Colonic mucosa (tissue), 4 donors: ENCODE measurements around the gene ALDH1B1. TPM values are rescaled to one million over a fixed set of nuclear protein-coding genes. Genes with fewer than 3 reads are reported as not detected.

Source experiments
- DNase-seq: peaks from one replicate; pipeline ENCODE4 v3.0.0-alpha.2; 2020
- H3K27ac ChIP-seq: fragments of 200-600 bp; one replicate; pipeline ENCODE4 v1.8.0; 2021
- H3K27me3 ChIP-seq: fragments of 200-600 bp; one replicate; pipeline ENCODE4 v1.8.0; 2021
- H3K36me3 ChIP-seq: fragments of 200-600 bp; one replicate; pipeline ENCODE4 v1.8.0; 2021
- H3K4me1 ChIP-seq: fragments of 200-600 bp; one replicate; pipeline ENCODE4 v1.8.0; 2021; ENCODE audit warnings: mild to moderate bottlenecking
- H3K4me3 ChIP-seq: fragments of 200-600 bp; one replicate; pipeline ENCODE4 v1.8.0; 2021
- H3K9ac ChIP-seq, 2 donors: one replicate each; pipeline ENCODE4 v1.7.0; 2013; ENCODE audit warnings: control low read depth in 2 of 2, low read depth in 2 of 2, low read length in 2 of 2
- H3K9me3 ChIP-seq: fragments of 200-600 bp; one replicate; pipeline ENCODE4 v1.8.0; 2021
- intact Hi-C: fragments of 100-400 bp; cut with DNase I; formaldehyde crosslinking; loops from one replicate; pipeline ENCODE4 v1.14.1; 2022
- total RNA-seq, 2 donors: library from RNA; stranded (reverse); fragmentation: NEBNext Ultra II Directional in 1 of 2; extraction: Animal tissue kit (Norgen Biotek cat#: 25700) in 1 of 2; gene quantifications; one replicate each; pipeline ENCODE4 v1.2.1, GENCODE V29; 2021
- TF ChIP-seq, protein P1 (sequence below): fragments of 200-600 bp; IDR thresholded peaks from one replicate; pipeline ENCODE4 v1.8.0; 2022; ENCODE audit warnings: antibody characterized with exemption, mild to moderate bottlenecking
- donor health status: healthy.
- donor health status: DM: no; HTN: no; CAD: no.
- donor health status: DM: no; HTN: no; CAD: no.

ALDH1B1 gene
- total RNA-seq, 2 donors from 2014 or later = 58.7 to 89.9 TPM

DNA sequence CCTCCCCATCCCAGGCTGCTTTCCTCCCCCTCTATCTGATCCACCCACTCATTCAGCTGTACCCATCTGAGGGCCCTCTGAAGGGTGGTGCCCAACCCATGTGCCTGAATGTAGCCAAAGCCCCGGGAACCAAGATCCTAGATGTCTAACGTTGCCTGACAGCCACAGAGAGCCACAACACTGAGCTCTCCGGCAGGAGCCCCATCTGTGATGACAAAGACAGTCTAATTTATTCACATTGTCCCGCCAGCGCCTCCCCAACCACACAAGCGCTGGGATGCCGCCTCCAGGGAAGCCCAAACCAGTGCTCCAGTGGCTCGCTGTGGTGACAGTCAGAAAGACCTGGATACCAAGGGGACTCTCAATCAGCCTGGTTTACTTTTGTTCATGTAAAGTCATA, 23.4 kb downstream of the ALDH1B1 start:
- intact Hi-C loops = no loop called here
- DNase-seq = no peak
- TF ChIP-seq, protein P1, sequence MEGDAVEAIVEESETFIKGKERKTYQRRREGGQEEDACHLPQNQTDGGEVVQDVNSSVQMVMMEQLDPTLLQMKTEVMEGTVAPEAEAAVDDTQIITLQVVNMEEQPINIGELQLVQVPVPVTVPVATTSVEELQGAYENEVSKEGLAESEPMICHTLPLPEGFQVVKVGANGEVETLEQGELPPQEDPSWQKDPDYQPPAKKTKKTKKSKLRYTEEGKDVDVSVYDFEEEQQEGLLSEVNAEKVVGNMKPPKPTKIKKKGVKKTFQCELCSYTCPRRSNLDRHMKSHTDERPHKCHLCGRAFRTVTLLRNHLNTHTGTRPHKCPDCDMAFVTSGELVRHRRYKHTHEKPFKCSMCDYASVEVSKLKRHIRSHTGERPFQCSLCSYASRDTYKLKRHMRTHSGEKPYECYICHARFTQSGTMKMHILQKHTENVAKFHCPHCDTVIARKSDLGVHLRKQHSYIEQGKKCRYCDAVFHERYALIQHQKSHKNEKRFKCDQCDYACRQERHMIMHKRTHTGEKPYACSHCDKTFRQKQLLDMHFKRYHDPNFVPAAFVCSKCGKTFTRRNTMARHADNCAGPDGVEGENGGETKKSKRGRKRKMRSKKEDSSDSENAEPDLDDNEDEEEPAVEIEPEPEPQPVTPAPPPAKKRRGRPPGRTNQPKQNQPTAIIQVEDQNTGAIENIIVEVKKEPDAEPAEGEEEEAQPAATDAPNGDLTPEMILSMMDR = no peak
- H3K27ac ChIP-seq = no peak overlapping the region
- H3K4me1 ChIP-seq = no peaks in the 10 kb centered on the region
- H3K36me3 ChIP-seq = no peaks in the 10 kb centered on the region
- H3K27me3 ChIP-seq = no peaks in the 10 kb centered on the region
- no peak overlapping the region for H3K9ac ChIP-seq
- no peak overlapping the region for H3K4me3 ChIP-seq
- H3K9me3 ChIP-seq = no peaks in the 10 kb centered on the region

DNA sequence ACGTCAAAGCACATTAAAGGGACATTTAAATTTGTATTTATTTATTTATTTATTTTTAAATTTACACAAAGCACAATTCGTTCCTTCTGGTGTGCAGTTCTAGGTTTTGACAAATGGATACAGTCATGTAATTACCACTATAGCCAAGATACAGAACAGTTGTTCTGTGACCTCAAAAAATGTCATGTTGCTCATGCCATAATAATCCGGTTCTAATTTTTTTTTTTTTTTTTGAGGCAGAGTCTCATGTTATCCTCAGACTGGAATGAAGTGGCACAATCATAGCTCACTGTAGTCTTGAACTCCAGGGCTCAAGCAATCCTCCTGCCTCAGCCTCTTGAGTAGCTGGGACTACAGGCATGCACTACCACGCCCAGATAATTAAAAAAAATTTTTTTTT, 24.0 kb downstream of the ALDH1B1 start:
- intact Hi-C loops = no loop called here
- Histone ChIP-seq H3K4me3 (no peak overlapping the region), H3K36me3 (no peaks in the 10 kb centered on the region), H3K27me3 (no peaks in the 10 kb centered on the region), H3K27ac (no peak overlapping the region), H3K4me1 (no peaks in the 10 kb centered on the region), H3K9ac (no peak overlapping the region), H3K9me3 (no peaks in the 10 kb centered on the region)
- TF ChIP-seq, protein P1 = no peak
- DNase-seq = no peak

DNA sequence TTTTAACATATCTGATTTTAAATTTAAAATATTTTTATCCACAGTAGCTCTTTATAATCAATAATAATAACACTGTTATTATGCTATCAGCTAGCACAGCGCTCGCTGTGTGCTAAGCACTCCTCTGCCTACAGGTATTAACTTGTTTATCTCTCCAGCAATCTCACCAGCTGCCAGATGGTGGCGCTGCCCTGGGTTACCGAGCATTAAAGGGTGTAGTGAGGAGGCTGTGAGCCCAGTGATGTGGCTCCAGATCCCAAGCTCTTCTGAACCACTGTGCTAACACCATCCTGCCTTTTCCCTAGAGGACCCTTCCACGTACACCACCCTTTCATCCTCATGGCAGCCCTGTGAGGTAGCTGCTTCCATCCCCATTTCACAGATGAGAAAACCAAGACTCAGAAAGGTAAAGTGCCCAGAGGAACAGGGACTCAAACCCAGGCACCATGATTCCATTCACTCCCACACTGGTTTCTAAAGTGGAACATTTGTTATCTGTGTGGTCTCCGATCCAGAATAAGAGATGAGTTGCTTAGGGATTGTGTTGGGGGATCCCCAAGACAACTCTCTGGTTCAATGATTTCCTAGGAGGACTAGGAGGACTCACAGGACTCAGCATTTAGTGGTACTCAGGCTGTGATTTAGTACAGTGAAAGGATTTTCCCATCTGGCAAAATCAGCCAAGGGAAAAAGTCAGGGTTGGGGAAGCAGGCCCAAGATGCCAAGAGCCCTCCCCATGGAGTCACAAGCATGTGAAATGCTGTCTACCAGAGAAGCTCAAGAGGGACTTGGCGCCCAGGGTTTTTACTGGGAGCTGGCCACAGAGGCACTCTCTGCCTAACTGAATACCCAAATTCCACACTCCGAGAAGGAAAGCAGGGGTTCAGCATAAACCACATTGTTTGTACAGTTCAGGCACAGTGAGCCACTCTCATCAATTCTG, 24.8 kb downstream of the ALDH1B1 start:
- Histone ChIP-seq H3K9ac (no peak overlapping the region), H3K27ac (no peak overlapping the region), H3K36me3 (no peaks in the 10 kb centered on the region), H3K9me3 (no peaks in the 10 kb centered on the region), H3K4me1 (no peaks in the 10 kb centered on the region), H3K4me3 (no peak overlapping the region), H3K27me3 (no peaks in the 10 kb centered on the region)
- DNase-seq = peak; percentile 45
- intact Hi-C loops = no loop called here
- TF ChIP-seq, protein P1 = peak; percentile 34

GRCh38 chr9:38418366-38418765, 25.9 kb downstream of the ALDH1B1 start:
- DNase-seq = no peak
- TF ChIP-seq, protein P1 = no peak
- no peaks in the 10 kb centered on the region for H3K36me3 ChIP-seq
- no peak overlapping the region for H3K9ac ChIP-seq
- H3K4me3 ChIP-seq = no peak overlapping the region
- H3K27me3 ChIP-seq = peaks cover 3% of the 10 kb centered on the region
- intact Hi-C loops = no loop called here
- H3K9me3 ChIP-seq = no peaks in the 10 kb centered on the region
- H3K27ac ChIP-seq = no peak overlapping the region
- H3K4me1 ChIP-seq = no peaks in the 10 kb centered on the region

- TF ChIP-seq, protein P1 = no peak
- H3K27me3 ChIP-seq = peaks cover 9% of the 10 kb centered on the region
- no peaks in the 10 kb centered on the region for H3K9me3 ChIP-seq
- H3K4me3 ChIP-seq = no peak overlapping the region
- no peak overlapping the region for H3K9ac ChIP-seq
- no peaks in the 10 kb centered on the region for H3K4me1 ChIP-seq
- no peak overlapping the region for H3K27ac ChIP-seq
- H3K36me3 ChIP-seq = no peaks in the 10 kb centered on the region
- no peak for DNase-seq
- intact Hi-C loops = no loop called here
These were observed 26.7 kb downstream of the ALDH1B1 start for GRCh38 chr9:38419181-38419580.
